ENCODE data around the gene PLOD1.

The PLOD1 gene

GRCh38 chr1:11984576-11984975 lies 50.1 kb downstream of the PLOD1 start:
- Histone ChIP-seq H3K4me3 (no peak overlapping the region), H3K9me3 (no peaks in the 10 kb centered on the region), H4K20me1 (peaks cover 72% of the 10 kb centered on the region), H3K9ac (no peak overlapping the region), H3K36me3 (peaks cover 74% of the 10 kb centered on the region), H3K27ac (no peak overlapping the region), H3K4me2 (no peak overlapping the region), H3K4me1 (peaks cover 40% of the 10 kb centered on the region), H3K27me3 (no peaks in the 10 kb centered on the region)
- TF ChIP-seq Cebpa-rat (IDR thresholded peaks at IDR 0.05): no peak

GRCh38 chr1:11985171-11985570 lies 50.7 kb downstream of the PLOD1 start:
- H3K9ac ChIP-seq: peak overlapping the region; percentile 53; the same call in 1 of the 2 replicates
- peaks cover 37% of the 10 kb centered on the region for H3K4me1 ChIP-seq
- H3K4me3 ChIP-seq: no peak overlapping the region
- H3K4me2 ChIP-seq: peak overlapping the region; percentile 50
- no peak for TF ChIP-seq Cebpa-rat (IDR thresholded peaks at IDR 0.05)
- H3K9me3 ChIP-seq: no peaks in the 10 kb centered on the region
- H3K27ac ChIP-seq: peak overlapping the region; percentile 29; the same call in 1 of the 2 replicates
- peaks cover 80% of the 10 kb centered on the region for H3K36me3 ChIP-seq
- no peaks in the 10 kb centered on the region for H3K27me3 ChIP-seq
- H4K20me1 ChIP-seq: peaks cover 78% of the 10 kb centered on the region

- peaks cover 34% of the 10 kb centered on the region for H3K4me1 ChIP-seq
- peak overlapping the region; percentile 53; the same call in 1 of the 2 replicates for H3K9ac ChIP-seq
- H3K4me2 ChIP-seq: peak overlapping the region; percentile 50
- H4K20me1 ChIP-seq: peaks cover 81% of the 10 kb centered on the region
- no peaks in the 10 kb centered on the region for H3K9me3 ChIP-seq
- H3K27me3 ChIP-seq: no peaks in the 10 kb centered on the region
- H3K4me3 ChIP-seq: no peak overlapping the region
- peak; percentile 47; the same call in 1 of the 2 replicates for TF ChIP-seq Cebpa-rat (IDR thresholded peaks at IDR 0.05)
- H3K27ac ChIP-seq: peak overlapping the region; percentile 29; the same call in 1 of the 2 replicates
- H3K36me3 ChIP-seq: peaks cover 87% of the 10 kb centered on the region
Observed at GRCh38 chr1:11985851-11986250, 51.3 kb downstream of the PLOD1 start.

GRCh38 chr1:11989669-11990068 lies 55.2 kb downstream of the PLOD1 start:
- Histone ChIP-seq H3K4me2 (no peak overlapping the region), H3K27ac (no peak overlapping the region), H3K27me3 (no peaks in the 10 kb centered on the region), H3K36me3 (peaks cover 97% of the 10 kb centered on the region), H4K20me1 (peaks cover 51% of the 10 kb centered on the region), H3K4me1 (peaks cover 17% of the 10 kb centered on the region), H3K9me3 (no peaks in the 10 kb centered on the region), H3K4me3 (no peak overlapping the region), H3K9ac (no peak overlapping the region)
- no peak for TF ChIP-seq Cebpa-rat (IDR thresholded peaks at IDR 0.05)

GRCh38 chr1:11990303-11991032 lies 56.0 kb downstream of the PLOD1 start:
- no peak overlapping the region for H3K9ac ChIP-seq

GRCh38 chr1:11991969-11992676 lies 57.6 kb downstream of the PLOD1 start:
- peaks cover 97% of the 10 kb centered on the region for H3K36me3 ChIP-seq
- peaks cover 15% of the 10 kb centered on the region for H3K4me1 ChIP-seq
- H3K27me3 ChIP-seq: no peaks in the 10 kb centered on the region
- no peak overlapping the region for H3K4me3 ChIP-seq
- H3K9me3 ChIP-seq: no peaks in the 10 kb centered on the region
- no peak overlapping the region for H3K9ac ChIP-seq
- peaks cover 42% of the 10 kb centered on the region for H4K20me1 ChIP-seq
- TF ChIP-seq Cebpa-rat (IDR thresholded peaks at IDR 0.05): no peak
- no peak overlapping the region for H3K27ac ChIP-seq
- no peak overlapping the region for H3K4me2 ChIP-seq

More at GRCh38 chr1:11990303-11991032, 56.0 kb downstream of the PLOD1 start:
- no peak overlapping the region for H3K4me3 ChIP-seq
- H3K36me3 ChIP-seq: peaks cover 97% of the 10 kb centered on the region
- no peak overlapping the region for H3K4me2 ChIP-seq
- peaks cover 9% of the 10 kb centered on the region for H3K4me1 ChIP-seq
- H3K9me3 ChIP-seq: no peaks in the 10 kb centered on the region
- no peak for TF ChIP-seq Cebpa-rat (IDR thresholded peaks at IDR 0.05)
- peaks cover 43% of the 10 kb centered on the region for H4K20me1 ChIP-seq
- no peaks in the 10 kb centered on the region for H3K27me3 ChIP-seq
- no peak overlapping the region for H3K27ac ChIP-seq

GRCh38 chr1:11997081-11997850 lies 62.7 kb downstream of the PLOD1 start:
- Histone ChIP-seq H3K27ac (no peak overlapping the region), H3K4me1 (peaks cover 19% of the 10 kb centered on the region), H3K9me3 (no peaks in the 10 kb centered on the region), H3K4me2 (peak overlapping the region; percentile 45), H3K4me3 (no peak overlapping the region), H4K20me1 (0 out of 2 replicates have a peak, but pooled peaks cover 10% of the 10 kb centered on the region), H3K27me3 (no peaks in the 10 kb centered on the region), H3K36me3 (peaks cover 100% of the 10 kb centered on the region), H3K9ac (no peak overlapping the region)
- no peak for TF ChIP-seq Cebpa-rat (IDR thresholded peaks at IDR 0.05)

GRCh38 chr1:11998636-11999035 lies 64.1 kb downstream of the PLOD1 start:
- Histone ChIP-seq H3K4me3 (no peak overlapping the region), H3K27ac (no peak overlapping the region), H3K36me3 (peaks cover 100% of the 10 kb centered on the region), H3K9me3 (no peaks in the 10 kb centered on the region), H3K9ac (no peak overlapping the region), H3K4me2 (no peak overlapping the region), H3K4me1 (peaks cover 19% of the 10 kb centered on the region), H3K27me3 (no peaks in the 10 kb centered on the region), H4K20me1 (0 out of 2 replicates have a peak, but pooled peaks cover 10% of the 10 kb centered on the region)
- no peak for TF ChIP-seq Cebpa-rat (IDR thresholded peaks at IDR 0.05)

GRCh38 chr1:11999236-11999635 lies 64.7 kb downstream of the PLOD1 start:
- Histone ChIP-seq H3K9me3 (no peaks in the 10 kb centered on the region), H3K4me2 (no peak overlapping the region), H3K36me3 (peaks cover 100% of the 10 kb centered on the region), H3K4me3 (no peak overlapping the region), H3K27ac (no peak overlapping the region), H3K27me3 (no peaks in the 10 kb centered on the region), H3K9ac (no peak overlapping the region), H4K20me1 (0 out of 2 replicates have a peak, but pooled peaks cover 10% of the 10 kb centered on the region), H3K4me1 (peaks cover 19% of the 10 kb centered on the region)
- TF ChIP-seq Cebpa-rat (IDR thresholded peaks at IDR 0.05): no peak

Measured in BLaER1 (cell line).